ENCODE measurements around the gene TOMM7.
"Not testable (repeated sequence)": the region's sequence is repeated elsewhere in the genome, so short reads cannot be mapped to it uniquely, and the experiment has no call there.

Gene TOMM7

DNA sequence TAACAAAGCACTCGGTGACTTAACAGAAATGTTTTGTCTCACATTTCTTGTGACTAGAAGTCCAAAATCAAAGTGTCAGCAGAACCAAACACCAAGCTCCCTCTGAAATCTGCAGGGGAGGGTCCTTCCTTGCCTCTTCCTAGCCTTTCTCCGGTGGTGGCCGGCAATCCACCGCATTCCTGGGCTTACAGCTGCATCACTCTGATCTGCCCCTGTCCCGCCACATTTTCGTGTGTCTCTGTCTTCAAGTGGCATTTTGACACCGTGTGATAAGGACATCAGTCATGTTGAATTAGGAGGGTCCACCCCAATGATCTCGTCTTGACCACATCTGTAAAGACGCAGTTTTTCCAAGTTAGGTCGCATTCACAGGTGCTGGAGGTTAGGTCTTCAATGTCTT lies 30.5 kb upstream of the TOMM7 start:
- no peak for DNase-seq

GRCh38 chr7:22851145-22851544 lies 28.5 kb upstream of the TOMM7 start:
- no peak for DNase-seq

GRCh38 chr7:22850394-22850793 lies 27.7 kb upstream of the TOMM7 start:
- not testable (repeated sequence) for DNase-seq

GRCh38 chr7:22849662-22850061 lies 27.0 kb upstream of the TOMM7 start:
- DNase-seq: no peak

- no peak for DNase-seq
These were observed 26.5 kb upstream of the TOMM7 start for GRCh38 chr7:22849172-22849571.

DNA sequence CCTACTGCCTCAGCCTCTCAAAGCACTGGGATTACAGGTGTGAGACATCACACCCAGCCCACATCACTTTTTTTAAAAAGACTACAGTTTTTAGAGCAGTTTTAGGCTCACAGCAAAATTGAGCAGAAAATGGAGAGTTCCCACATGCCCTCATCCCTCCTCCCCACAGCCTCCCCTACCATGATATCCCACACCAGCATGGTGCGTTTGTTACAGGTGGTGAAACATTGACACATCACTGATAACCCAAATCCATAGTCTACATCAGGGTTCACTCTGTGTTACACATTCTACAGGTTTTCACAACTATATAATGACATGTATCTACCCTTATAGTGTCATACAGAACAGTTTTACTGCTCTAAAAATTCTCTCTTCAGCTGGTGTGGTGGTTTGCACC lies 24.3 kb upstream of the TOMM7 start:
- DNase-seq: no peak

- no peak for DNase-seq
These were observed 22.7 kb upstream of the TOMM7 start for GRCh38 chr7:22845221-22845834.

DNA sequence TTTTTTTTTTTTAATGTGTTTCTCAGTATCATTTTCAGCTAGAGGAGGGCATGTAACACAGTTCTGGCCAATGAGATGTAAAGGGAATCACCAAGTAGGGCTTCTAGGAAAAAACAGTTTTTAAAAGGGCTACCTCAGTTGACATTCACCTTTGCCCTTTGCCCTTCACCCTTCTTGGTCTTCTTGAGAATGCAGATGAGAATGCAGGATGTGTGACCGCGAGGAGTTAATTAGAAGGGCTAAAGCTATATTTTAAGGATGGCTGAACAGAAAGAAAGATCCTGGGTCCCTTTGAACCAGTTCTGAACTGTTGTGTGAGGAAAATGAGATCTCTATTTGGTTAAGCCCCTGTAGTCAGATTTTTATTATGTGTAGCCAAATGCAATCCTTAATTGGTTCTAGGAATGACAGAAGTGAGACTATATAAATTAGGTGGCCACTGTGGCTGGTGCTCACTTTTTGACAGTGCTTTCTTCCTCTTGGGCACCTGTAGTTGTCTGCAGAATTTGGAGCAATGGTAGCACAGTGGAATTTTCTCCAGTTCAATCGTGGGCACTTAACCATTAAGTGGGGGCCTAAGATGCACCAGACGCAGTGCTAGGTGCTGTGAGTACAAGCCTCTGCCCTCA lies 21.1 kb upstream of the TOMM7 start:
- no peak for DNase-seq

DNA sequence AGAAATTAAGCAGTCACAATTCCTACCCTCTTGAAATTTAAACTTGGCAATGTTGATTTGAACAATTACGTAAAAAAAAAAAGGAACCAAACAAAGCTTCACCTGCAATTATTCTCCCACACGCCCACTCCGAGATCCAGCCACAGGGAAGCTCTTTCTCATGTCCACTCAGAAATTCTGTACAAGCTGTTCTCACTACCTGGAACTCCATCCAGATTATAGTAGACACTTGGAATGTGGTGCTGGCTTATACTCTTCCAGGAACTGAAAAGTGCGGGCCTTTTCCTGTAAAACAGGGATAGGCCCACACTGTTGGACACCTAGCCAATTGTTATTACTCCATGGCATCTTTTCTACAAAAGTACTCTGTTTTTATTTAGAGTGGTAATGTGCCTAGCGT lies 20.3 kb upstream of the TOMM7 start:
- DNase-seq: no peak

GRCh38 chr7:22842383-22842941 lies 19.8 kb upstream of the TOMM7 start:
- no peak for DNase-seq

- no peak for DNase-seq
These were observed 19.3 kb upstream of the TOMM7 start for GRCh38 chr7:22841954-22842353.

- no peak for DNase-seq
These were observed 14.7 kb upstream of the TOMM7 start for GRCh38 chr7:22837308-22837707.

GRCh38 chr7:22836506-22836905 lies 13.9 kb upstream of the TOMM7 start:
- DNase-seq: not testable (repeated sequence)

GRCh38 chr7:22833957-22834356 lies 11.3 kb upstream of the TOMM7 start:
- no peak for DNase-seq

GRCh38 chr7:22833113-22833855 lies 10.6 kb upstream of the TOMM7 start:
- no peak for DNase-seq

DNA sequence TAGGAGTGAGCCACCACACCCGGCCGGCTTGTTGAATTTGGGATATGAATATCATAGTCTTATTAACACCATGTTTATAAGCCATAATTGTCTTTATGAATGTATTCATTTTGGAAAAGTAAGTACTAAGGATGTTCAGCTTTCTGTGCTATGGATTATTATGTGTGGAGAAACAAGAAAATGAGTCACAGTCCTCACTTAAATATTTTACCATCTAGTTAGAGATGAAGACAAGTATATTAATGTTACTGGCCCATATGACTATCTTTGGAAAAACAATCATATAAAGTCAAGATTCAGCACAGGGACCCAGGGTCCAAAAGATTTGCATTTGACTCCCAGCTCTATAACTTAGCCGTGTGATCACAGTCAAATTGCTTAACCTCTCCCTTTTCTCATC lies 9.8 kb upstream of the TOMM7 start:
- DNase-seq: no peak

DNA sequence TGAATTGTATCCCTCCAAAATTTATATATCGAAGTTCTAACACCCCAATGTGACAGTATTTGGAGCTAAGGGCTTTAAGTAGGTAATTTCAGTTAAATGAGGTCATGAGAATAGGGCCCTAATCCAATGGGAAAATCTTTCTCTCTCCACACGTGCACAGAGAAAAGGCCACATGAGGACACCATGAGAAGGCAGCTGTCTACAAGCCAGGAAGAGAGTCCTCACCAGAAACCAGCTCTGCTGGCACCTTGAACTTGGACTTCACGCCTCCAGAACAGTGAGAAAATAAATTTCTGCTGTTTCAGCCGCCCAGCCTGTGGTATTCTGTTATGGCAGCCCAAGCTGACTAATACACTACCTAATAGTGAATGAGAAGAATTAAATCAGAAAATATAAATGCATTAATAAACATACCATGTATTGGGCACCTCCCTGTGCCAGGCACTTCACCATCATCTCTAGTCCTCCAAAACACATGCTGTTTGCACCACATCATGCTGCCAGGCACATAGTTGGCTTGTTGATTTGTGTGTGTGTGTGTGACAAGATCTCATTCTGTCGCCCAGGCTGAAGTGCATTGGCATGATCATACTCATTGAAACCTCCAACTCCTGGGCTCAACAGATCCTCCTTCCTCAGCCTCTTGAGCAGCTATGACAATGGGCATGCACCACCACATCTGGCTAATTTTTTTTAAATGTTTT lies 9.1 kb upstream of the TOMM7 start:
- no peak for DNase-seq

- no peak for DNase-seq
These were observed 4.9 kb upstream of the TOMM7 start for GRCh38 chr7:22827563-22827962.

DNA sequence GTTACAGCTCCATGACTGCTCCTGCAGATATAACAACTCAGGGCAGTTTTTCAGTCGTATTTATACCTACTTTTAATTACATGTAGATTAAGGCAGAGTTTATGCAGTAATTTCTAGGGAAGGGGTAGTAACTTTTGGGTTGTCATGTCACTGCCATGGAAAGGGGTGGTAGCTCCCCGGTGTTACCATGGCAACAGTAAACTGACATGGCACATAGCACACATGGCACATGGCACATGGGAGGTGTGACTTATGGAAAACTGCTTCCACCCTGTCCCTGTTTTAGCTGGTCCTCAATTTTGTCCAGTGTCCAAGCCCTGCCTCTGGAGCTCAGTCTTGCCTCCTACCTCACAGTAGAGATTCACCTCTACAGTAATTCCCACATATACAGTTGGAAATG lies 3.9 kb upstream of the TOMM7 start:
- DNase-seq: no peak

DNA sequence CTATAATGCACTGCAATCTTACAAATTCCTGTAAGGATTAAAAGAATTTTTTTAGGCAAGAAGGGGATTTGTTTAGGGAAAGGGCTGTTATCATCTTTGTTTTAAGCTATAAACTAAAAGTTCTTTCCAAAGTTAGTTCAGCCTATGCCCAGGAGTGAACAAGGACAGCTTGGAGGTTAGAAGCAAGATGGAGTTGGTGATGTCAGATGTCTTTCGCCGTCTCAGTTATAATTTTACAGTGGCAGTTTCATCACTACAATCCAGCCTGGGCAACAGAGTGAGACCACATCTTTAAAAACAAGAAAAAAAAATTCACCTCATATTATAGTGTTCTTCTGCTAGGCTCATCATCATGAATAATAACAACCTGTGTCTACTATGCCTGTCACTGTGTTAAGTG lies 2.1 kb upstream of the TOMM7 start:
- no peak for DNase-seq

DNA sequence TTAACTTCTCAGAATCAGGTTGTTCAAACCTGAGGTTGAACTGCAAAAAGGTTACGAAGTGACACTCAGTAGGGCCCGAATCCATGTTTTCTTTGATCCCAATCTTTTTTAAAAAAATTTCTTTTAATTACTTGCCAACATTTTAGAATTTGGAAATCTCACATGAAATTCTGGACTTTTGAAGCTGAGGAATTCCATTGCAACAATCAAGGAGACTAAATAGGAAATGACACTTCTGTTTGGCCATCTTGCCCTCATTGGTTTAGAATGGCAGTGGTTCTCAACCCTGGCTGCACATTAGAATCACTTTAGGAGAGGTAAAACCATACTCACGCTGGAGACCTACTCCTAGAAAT lies 471 bp upstream of the TOMM7 start:
- no peak for DNase-seq

- no peak for DNase-seq
These were observed 755 bp downstream of the TOMM7 start for GRCh38 chr7:22821702-22822485.

GRCh38 chr7:22819476-22819875 lies 3.2 kb downstream of the TOMM7 start:
- no peak for DNase-seq

Measured in midbrain (tissue), 1 donor.